A549 (cell line): ENCODE data around the gene PADI6. TPM values are rescaled to one million over a fixed set of nuclear protein-coding genes. Genes with fewer than 3 reads are reported as not detected.

Experiments used
- ATAC-seq, 2 experiments: fragments of 200-7000 bp in 1 of 2; fragments of >200 bp in 1 of 2; cut with Nextera tagmentation in 1 of 2; cut with Tn5 transposase in 1 of 2; 3 replicates each; pipeline versions ENCODE4 v1.8.0 to v1.9.1; 2018 to 2020; ENCODE audit warnings: mild to moderate bottlenecking in 1 of 2, moderate library complexity in 1 of 2
- CTCF ChIA-PET: fragments of 300-600 bp; sonication (Branson Sonifier 250); formaldehyde crosslinking; extraction: SDS; loops from one replicate; lab custom pipeline; 2021; ENCODE audit warnings: antibody characterized with exemption, inconsistent platforms; lab: Yijun Ruan, JAX
- POLR2A ChIA-PET: fragments of 350-600 bp; formaldehyde crosslinking; extraction: SDS; loops from one replicate; lab custom pipeline; 2021; ENCODE audit warnings: antibody characterized with exemption, inconsistent platforms; lab: Yijun Ruan, JAX
- DNase-seq, 2 experiments: peaks; one replicate each; pipeline versions ENCODE4 v3.0.0 to v3.0.0-alpha.2; 2011 to 2016; ENCODE audit warnings: low read depth in 1 of 2, low spot score in 1 of 2
- FAIRE-seq: peaks from 2 replicates; lab custom pipeline; 2011; peaks lifted over from hg19 to GRCh38; lab: Jason Lieb, UNC
- H3K27ac ChIP-seq, 2 experiments: fragments of >200 bp; sonication (Bioruptor Twin); formaldehyde crosslinking; 3 replicates each; pipeline ENCODE4 v1.5.1; 2016 to 2017
- H3K4me1 ChIP-seq: fragments of >200 bp; sonication (Bioruptor Twin); formaldehyde crosslinking; 3 replicates; pipeline ENCODE4 v1.6.1; 2016
- H3K4me2 ChIP-seq: fragments of >200 bp; sonication (Bioruptor Twin); formaldehyde crosslinking; 3 replicates; pipeline ENCODE4 v1.6.1; 2016
- H3K4me3 ChIP-seq: fragments of >200 bp; sonication (Bioruptor Twin); formaldehyde crosslinking; 3 replicates; pipeline ENCODE4 v1.5.1; 2016
- H3K9me3 ChIP-seq: fragments of >200 bp; sonication (Bioruptor Twin); formaldehyde crosslinking; 3 replicates; pipeline ENCODE4 v1.6.1; 2016
- ATOH8 ChIP-seq: fragments of 250-450 bp; sonication (Bioruptor Pico); IDR thresholded peaks from 2 replicates; pipeline ENCODE4 v1.5.0; 2020; ENCODE audit warnings: low read depth, mild to moderate bottlenecking, moderate library complexity
- CBX8 ChIP-seq: fragments of 200-600 bp; sonication (generic); IDR thresholded peaks from 2 replicates; pipeline ENCODE4 v1.6.1; 2016
- CEBPB ChIP-seq, 2 experiments: fragments of >200 bp in 1 of 2; sonication (Bioruptor Twin) in 1 of 2; formaldehyde crosslinking in 1 of 2; IDR thresholded peaks; 2 replicates each; pipeline ENCODE4 v1.6.1; 2012 to 2016
- CHD2 ChIP-seq: fragments of 150-350 bp; IDR thresholded peaks from 2 replicates; pipeline ENCODE4 v1.6.1; 2014; ENCODE audit warnings: low read length; ENCODE audit not compliant: partially characterized antibody
- EP300 ChIP-seq, 2 experiments: fragments of >200 bp; sonication (Bioruptor Twin); formaldehyde crosslinking; IDR thresholded peaks; 2 replicates in 1 of 2; 3 replicates in 1 of 2; pipeline ENCODE4 v1.6.1; 2016 to 2017
- FOSL2 ChIP-seq, 2 experiments: fragments of 450-650 bp in 1 of 2; fragments of >200 bp in 1 of 2; sonication (Bioruptor Twin) in 1 of 2; formaldehyde crosslinking; IDR thresholded peaks; 2 replicates each; pipeline versions ENCODE4 v1.5.0 to v1.6.1; 2016 to 2020; ENCODE audit warnings: mild to moderate bottlenecking in 1 of 2, moderate library complexity in 1 of 2
- HDAC2 ChIP-seq: fragments of 200-600 bp; sonication (generic); IDR thresholded peaks from 2 replicates; pipeline ENCODE4 v1.6.1; 2016
- HOXA7 ChIP-seq: fragments of 250-450 bp; sonication (Bioruptor Pico); IDR thresholded peaks from 2 replicates; pipeline ENCODE4 v1.5.0; 2020; ENCODE audit warnings: mild to moderate bottlenecking, moderate library complexity
- JUN ChIP-seq, 2 experiments: fragments of >200 bp; sonication (Bioruptor Twin); formaldehyde crosslinking; IDR thresholded peaks; 2 replicates in 1 of 2; 3 replicates in 1 of 2; pipeline ENCODE4 v1.6.1; 2016 to 2017
- KDM1A ChIP-seq: fragments of 200-600 bp; sonication (generic); IDR thresholded peaks from 2 replicates; pipeline ENCODE4 v1.6.1; 2016; ENCODE audit warnings: low read depth, mild to moderate bottlenecking
- KDM5A ChIP-seq: fragments of 200-600 bp; sonication (generic); IDR thresholded peaks from 2 replicates; pipeline ENCODE4 v1.6.1; 2016; ENCODE audit warnings: antibody characterized with exemption, mild to moderate bottlenecking
- MAFK ChIP-seq: fragments of 450-650 bp; IDR thresholded peaks from 2 replicates; pipeline ENCODE4 v1.6.1; 2014; ENCODE audit not compliant: partially characterized antibody
- MAX ChIP-seq: IDR thresholded peaks from 2 replicates; pipeline ENCODE4 v1.6.1; 2012
- MAZ ChIP-seq: fragments of 150-350 bp; IDR thresholded peaks from 2 replicates; pipeline ENCODE4 v1.6.1; 2014; ENCODE audit warnings: antibody characterized with exemption, low read depth, low read length, borderline replicate concordance
- MYC ChIP-seq: IDR thresholded peaks from 2 replicates; pipeline ENCODE4 v1.6.1; 2012; ENCODE audit warnings: mild to moderate bottlenecking, inconsistent platforms, low read length, improper control_type of control experiment, borderline replicate concordance
- NR3C1 ChIP-seq: fragments of >200 bp; sonication (Bioruptor Twin); formaldehyde crosslinking; IDR thresholded peaks from 3 replicates; pipeline ENCODE4 v1.6.1; 2017
- PHF8 ChIP-seq: fragments of 200-600 bp; sonication (generic); IDR thresholded peaks from 2 replicates; pipeline ENCODE4 v1.6.1; 2016; ENCODE audit warnings: low read depth, mild to moderate bottlenecking, antibody characterized with exemption, moderate library complexity, borderline replicate concordance
- POLR2A ChIP-seq: IDR thresholded peaks from 2 replicates; pipeline ENCODE4 v1.6.1; 2012; ENCODE audit warnings: mild to moderate bottlenecking, low read length
- RAD21 ChIP-seq, 2 experiments: fragments of >200 bp in 1 of 2; sonication (Bioruptor Twin) in 1 of 2; formaldehyde crosslinking in 1 of 2; IDR thresholded peaks in 1 of 2; conservative IDR thresholded peaks in 1 of 2; 2 replicates in 1 of 2; 3 replicates in 1 of 2; pipeline ENCODE4 v1.6.1; 2012 to 2018; ENCODE audit warnings: inconsistent platforms in 1 of 2
- SMC3 ChIP-seq: fragments of >200 bp; sonication (Bioruptor Twin); formaldehyde crosslinking; IDR thresholded peaks from 3 replicates; pipeline ENCODE4 v1.6.1; 2018; ENCODE audit warnings: inconsistent platforms
- SREBF2 ChIP-seq: fragments of 450-650 bp; IDR thresholded peaks from 2 replicates; pipeline ENCODE4 v1.6.1; 2014; ENCODE audit warnings: mild to moderate bottlenecking, moderate library complexity
- TFCP2L1 ChIP-seq: fragments of 250-450 bp; sonication (Bioruptor Pico); IDR thresholded peaks from 2 replicates; pipeline ENCODE4 v1.5.0; 2021; ENCODE audit warnings: mild to moderate bottlenecking
- ZFP36 ChIP-seq: fragments of 450-650 bp; IDR thresholded peaks from 2 replicates; pipeline ENCODE4 v1.6.1; 2014; ENCODE audit warnings: borderline replicate concordance; ENCODE audit not compliant: partially characterized antibody
- WGBS: methylation state at CpG from one replicate; pipeline ENCODE4 v1.1.6; 2017; ENCODE audit errors: missing lambda C conversion rate; 5-methylcytosine and 5-hydroxymethylcytosine counted together
- polyA plus RNA-seq, 4 experiments: library from polyadenylated mRNA; depleted of rRNA in 3 of 4; stranded (reverse); fragments of >200 nt; fragmentation: RNase III in 1 of 4; extraction: RNeasy Plus Mini Kit Qiagen cat#74134 plus additional on column Dnase treatment in 1 of 4; gene quantifications; 2 replicates in 3 of 4; 3 replicates in 1 of 4; pipeline ENCODE4 v1.2.3, GENCODE V29; 2011 to 2017

PADI6 gene
- polyA plus RNA-seq, 2 of the 4 experiments (the other 2 are of a cell fraction), result not detected

- TF ChIP-seq ZFP36 (no peak), HDAC2 (no peak), SMC3 (no peak), MAFK (no peak), MAX (no peak), FOSL2 (IDR thresholded peaks at IDR 0.05) (no peak), FOSL2 (CRISPR knock-in tag; IDR thresholded peaks at IDR 0.05) (no peak)
- TF ChIP-seq, all 56 proteins: peak for 0
Observed at GRCh38 chr1:17329610-17330009, 42.4 kb upstream of the PADI6 start (continued).

GRCh38 chr1:17330856-17331255, 41.1 kb upstream of the PADI6 start:
- Histone ChIP-seq H3K4me3 (no peak overlapping the region), H3K4me1 (no peaks in the 10 kb centered on the region), H3K4me2 (no peak overlapping the region), H3K27ac (no peak overlapping the region), H3K9me3 (no peaks in the 10 kb centered on the region)
- POLR2A ChIA-PET, result no interaction called here
- TF ChIP-seq HOXA7, result no peak
- FAIRE-seq (no peak), ATAC-seq (no peak), DNase-seq (no peak)
- CTCF ChIA-PET, result interaction anchor here (1.6 kb wide), 1 partner anchor 205 kb away, joined by 4 read pairs; no protein-coding TSS in a partner anchor
- WGBS, result 42% methylated on average over 2 of the region's 7 CpGs

GRCh38 chr1:17333081-17333480, 38.9 kb upstream of the PADI6 start:
- ATAC-seq (no peak), DNase-seq (no peak), FAIRE-seq (no peak)
- CTCF ChIA-PET, result interaction anchor here (1.2 to 8.0 kb wide), 5 partner anchors 55 to 208 kb away, joined by 3 to 52 read pairs (median 6); no protein-coding TSS in a partner anchor
- H3K9me3 ChIP-seq, result no peaks in the 10 kb centered on the region
- WGBS, result 88% methylated on average over 8 of the region's 8 CpGs
- H3K27ac ChIP-seq, result no peak overlapping the region
- H3K4me2 ChIP-seq, result no peak overlapping the region
- no peak overlapping the region for H3K4me3 ChIP-seq
- no peaks in the 10 kb centered on the region for H3K4me1 ChIP-seq
- TF ChIP-seq ATOH8 (CRISPR knock-in tag) (no peak), JUN (IDR thresholded peaks at IDR 0.05) (no peak), KDM5A (no peak), FOSL2 (IDR thresholded peaks at IDR 0.05) (no peak), FOSL2 (CRISPR knock-in tag; IDR thresholded peaks at IDR 0.05) (no peak), SREBF2 (no peak), NR3C1 (no peak), RAD21 (conservative IDR thresholded peaks at IDR 0.05 in 1 of 2, IDR thresholded peaks at IDR 0.05 in 1 of 2) (no peak), EP300 (IDR thresholded peaks at IDR 0.05) (no peak), KDM1A (no peak), PHF8 (no peak), MYC (no peak), CHD2 (no peak), CEBPB (IDR thresholded peaks at IDR 0.05) (no peak), POLR2A (no peak), CBX8 (no peak), MAZ (no peak), TFCP2L1 (CRISPR knock-in tag) (no peak)
- POLR2A ChIA-PET, result no interaction called here
